Glutamatergic neuron (in vitro differentiated cells): ENCODE data around the gene SNX1. TPM values are rescaled to one million over a fixed set of nuclear protein-coding genes. Genes with fewer than 3 reads are reported as not detected.

Source experiments
- DNase-seq: peaks from one replicate; pipeline ENCODE4 v3.0.0; 2022
- H3K27ac Mint-ChIP-seq: one replicate; pipeline ENCODE4 v1.8.0; 2020; ENCODE audit warnings: mild to moderate bottlenecking, mixed read lengths, inconsistent platforms; ENCODE audit not compliant: unreplicated experiment
- H3K27me3 Mint-ChIP-seq: one replicate; pipeline ENCODE4 v1.8.0; 2020; ENCODE audit warnings: mild to moderate bottlenecking, moderate library complexity, mixed read lengths, inconsistent platforms; ENCODE audit not compliant: unreplicated experiment
- H3K36me3 Mint-ChIP-seq: one replicate; pipeline ENCODE4 v1.8.0; 2020; ENCODE audit warnings: mild to moderate bottlenecking, mixed read lengths, inconsistent platforms; ENCODE audit not compliant: unreplicated experiment
- H3K4me1 Mint-ChIP-seq: one replicate; pipeline ENCODE4 v1.8.0; 2020; ENCODE audit warnings: mild to moderate bottlenecking, low read depth, mixed read lengths, inconsistent platforms; ENCODE audit not compliant: unreplicated experiment
- H3K4me3 Mint-ChIP-seq: one replicate; pipeline ENCODE4 v1.8.0; 2020; ENCODE audit warnings: mild to moderate bottlenecking, mixed read lengths, inconsistent platforms; ENCODE audit not compliant: unreplicated experiment
- H3K9me3 Mint-ChIP-seq: one replicate; pipeline ENCODE4 v1.8.0; 2020; ENCODE audit warnings: mild to moderate bottlenecking, moderate library complexity, mixed read lengths, inconsistent platforms; ENCODE audit not compliant: unreplicated experiment
- total RNA-seq: library from RNA; stranded (reverse); fragmentation: NEBNext Ultra II Directional; extraction: Animal tissue kit (Norgen Biotek cat#: 25700); gene quantifications from one replicate; pipeline ENCODE4 v1.2.1, GENCODE V29; 2021; ENCODE audit not compliant: unreplicated experiment
- TF ChIP-seq, protein P1 (sequence below): fragments of 200-600 bp; sonication (generic); IDR thresholded peaks from one replicate; pipeline ENCODE4 v1.5.0; 2021; ENCODE audit not compliant: partially characterized antibody, unreplicated experiment

The SNX1 gene
- total RNA-seq, 1 donor from 2014 or later, result 71.4 TPM

DNA sequence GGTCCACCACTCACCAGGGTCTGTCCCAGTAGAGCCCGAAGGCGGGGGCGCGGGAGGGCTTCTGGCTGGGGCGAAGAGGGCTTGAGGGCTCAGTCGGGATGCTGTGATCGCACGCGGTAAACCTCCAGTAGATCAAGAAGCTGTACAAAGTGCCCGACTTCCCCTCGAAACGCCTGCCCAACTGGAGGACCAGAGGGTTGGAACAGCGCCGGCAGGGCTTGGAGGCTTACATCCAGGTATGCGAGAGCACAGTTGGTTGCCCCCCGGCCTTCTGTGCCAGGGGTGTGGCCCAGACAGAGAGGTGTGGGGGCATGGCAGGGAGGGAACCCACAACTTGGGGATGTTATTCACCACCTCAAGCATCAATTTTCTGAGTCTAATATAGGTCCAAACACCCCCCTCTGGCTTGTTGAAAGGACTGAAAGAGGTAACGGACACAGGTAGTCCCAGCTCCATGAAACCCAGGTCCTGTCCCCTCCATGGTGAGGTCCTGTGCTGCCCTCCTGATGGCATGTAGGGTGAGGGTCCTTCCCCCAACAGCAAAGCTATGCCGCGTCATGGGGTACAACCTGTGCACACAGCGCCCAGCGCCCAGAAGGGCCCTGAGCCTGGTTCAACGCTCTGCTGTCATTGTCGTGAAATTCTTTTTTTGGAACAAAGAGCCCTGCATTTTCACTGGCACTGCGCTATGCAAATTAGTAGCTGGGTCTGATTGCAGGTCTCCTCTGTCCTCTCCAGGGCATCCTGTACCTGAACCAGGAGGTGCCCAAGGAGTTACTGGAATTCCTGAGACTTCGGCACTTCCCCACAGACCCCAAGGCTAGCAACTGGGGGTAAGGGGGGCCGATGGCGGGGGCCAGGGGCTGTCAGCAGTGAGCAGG, 57.0 kb downstream of the SNX1 start:
- TF ChIP-seq, protein P1, sequence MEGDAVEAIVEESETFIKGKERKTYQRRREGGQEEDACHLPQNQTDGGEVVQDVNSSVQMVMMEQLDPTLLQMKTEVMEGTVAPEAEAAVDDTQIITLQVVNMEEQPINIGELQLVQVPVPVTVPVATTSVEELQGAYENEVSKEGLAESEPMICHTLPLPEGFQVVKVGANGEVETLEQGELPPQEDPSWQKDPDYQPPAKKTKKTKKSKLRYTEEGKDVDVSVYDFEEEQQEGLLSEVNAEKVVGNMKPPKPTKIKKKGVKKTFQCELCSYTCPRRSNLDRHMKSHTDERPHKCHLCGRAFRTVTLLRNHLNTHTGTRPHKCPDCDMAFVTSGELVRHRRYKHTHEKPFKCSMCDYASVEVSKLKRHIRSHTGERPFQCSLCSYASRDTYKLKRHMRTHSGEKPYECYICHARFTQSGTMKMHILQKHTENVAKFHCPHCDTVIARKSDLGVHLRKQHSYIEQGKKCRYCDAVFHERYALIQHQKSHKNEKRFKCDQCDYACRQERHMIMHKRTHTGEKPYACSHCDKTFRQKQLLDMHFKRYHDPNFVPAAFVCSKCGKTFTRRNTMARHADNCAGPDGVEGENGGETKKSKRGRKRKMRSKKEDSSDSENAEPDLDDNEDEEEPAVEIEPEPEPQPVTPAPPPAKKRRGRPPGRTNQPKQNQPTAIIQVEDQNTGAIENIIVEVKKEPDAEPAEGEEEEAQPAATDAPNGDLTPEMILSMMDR, result no peak
- peak overlapping the region; percentile 59 for H3K4me3 Mint-ChIP-seq
- peaks cover 2% of the 10 kb centered on the region for H3K4me1 Mint-ChIP-seq
- H3K9me3 Mint-ChIP-seq, result peaks cover 7% of the 10 kb centered on the region
- peak overlapping the region; percentile 22 for H3K27ac Mint-ChIP-seq
- H3K27me3 Mint-ChIP-seq, result peaks cover 5% of the 10 kb centered on the region
- DNase-seq, result peak; percentile 46
- H3K36me3 Mint-ChIP-seq, result no peaks in the 10 kb centered on the region

DNA sequence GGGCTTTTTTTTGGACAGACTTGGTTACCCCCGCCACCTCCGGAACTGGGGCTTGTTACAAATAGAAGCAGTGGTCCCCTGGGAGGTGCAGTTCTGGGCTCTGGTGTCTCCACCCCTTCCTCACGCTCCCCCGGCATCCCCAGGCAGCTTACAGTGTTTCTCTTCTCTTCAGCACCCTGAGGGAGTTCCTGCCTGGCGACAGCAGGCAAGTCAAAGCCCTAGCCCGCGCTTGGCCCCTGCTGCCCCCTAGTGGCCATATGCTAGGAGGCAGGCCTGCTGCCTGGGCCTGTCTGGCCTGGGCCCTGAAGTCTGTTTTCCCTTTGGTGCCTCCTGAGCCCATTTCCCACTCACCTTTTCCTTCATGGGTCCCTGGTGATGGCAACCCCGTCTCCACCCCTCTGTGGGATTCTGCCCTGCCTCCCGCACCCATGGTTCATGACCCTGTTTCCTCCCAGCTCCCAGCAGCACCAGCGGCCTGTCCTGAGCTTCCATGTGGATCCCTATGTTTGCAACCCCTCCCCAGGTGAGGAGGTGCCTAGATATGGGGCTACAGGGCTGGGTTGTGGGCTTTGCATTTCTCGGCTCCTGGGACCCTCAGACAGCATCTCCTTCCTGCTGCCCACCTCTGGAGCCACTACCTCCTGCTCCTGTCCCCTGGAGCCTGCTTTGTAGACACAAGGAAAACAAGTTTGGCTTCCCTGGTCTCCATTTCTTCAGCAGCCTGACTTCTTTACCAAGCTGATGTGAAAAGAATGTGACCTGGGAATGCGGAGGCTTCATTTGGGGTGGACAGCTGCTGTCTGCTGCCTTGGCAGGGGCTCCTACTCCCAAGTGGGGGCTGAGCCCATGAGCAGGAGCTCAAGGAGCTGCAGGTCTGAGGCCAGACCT, 57.9 kb downstream of the SNX1 start:
- TF ChIP-seq, protein P1, result peak; percentile 96

DNA sequence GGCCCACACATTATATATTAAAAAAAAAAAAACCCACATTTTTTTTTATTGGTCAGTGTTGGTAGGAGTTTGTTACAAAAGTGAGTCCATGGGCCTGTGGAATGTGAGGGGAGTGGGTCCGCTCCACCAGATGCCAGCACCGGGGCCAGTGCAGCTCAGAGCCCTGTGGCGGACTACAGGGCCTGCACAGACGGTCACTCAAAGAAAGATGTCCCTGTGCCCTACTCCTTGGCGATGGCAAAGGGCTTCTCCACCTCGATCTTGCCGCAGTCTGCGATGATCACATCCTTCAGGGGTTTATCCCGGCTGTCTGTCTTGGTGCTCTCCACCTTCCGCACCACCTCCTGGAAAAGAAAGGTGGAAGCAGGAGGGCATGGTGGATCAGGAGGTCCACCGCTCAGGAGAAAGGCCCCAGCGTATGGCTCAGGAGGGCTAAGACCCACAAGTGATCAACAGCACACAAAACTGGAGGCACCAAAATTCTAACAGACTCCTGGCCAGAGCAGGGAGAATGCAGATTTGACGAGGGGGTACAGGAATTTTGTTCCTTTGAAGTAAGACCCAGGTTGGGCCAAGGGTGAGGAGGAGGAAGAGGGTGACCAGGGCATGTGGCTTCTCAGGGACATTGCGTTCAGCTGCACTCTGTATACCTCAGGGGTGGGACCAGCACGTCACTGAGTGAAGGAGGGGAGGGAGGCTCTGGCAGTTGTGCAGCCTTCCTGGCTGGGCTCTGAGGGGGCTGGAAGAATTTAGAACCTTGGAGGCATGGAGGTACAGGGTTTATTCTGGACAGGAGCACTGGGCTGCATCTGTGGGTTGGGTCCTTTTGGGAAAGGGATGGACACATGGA, 60.2 kb downstream of the SNX1 start:
- H3K27ac Mint-ChIP-seq, result no peak overlapping the region
- peaks cover 4% of the 10 kb centered on the region for H3K36me3 Mint-ChIP-seq
- no peak for DNase-seq
- H3K9me3 Mint-ChIP-seq, result peaks cover 7% of the 10 kb centered on the region
- peaks cover under 1% of the 10 kb centered on the region for H3K27me3 Mint-ChIP-seq
- TF ChIP-seq, protein P1, result no peak
- no peak overlapping the region for H3K4me3 Mint-ChIP-seq
- peaks cover 6% of the 10 kb centered on the region for H3K4me1 Mint-ChIP-seq

More for the DNA sequence above, 57.9 kb downstream of the SNX1 start:
- Mint-ChIP-seq H3K27ac (peak overlapping the region; percentile 70), H3K9me3 (peaks cover 8% of the 10 kb centered on the region), H3K27me3 (peaks cover 5% of the 10 kb centered on the region), H3K4me3 (peak overlapping the region; percentile 74), H3K4me1 (peaks cover 4% of the 10 kb centered on the region), H3K36me3 (peaks cover 2% of the 10 kb centered on the region)
- peak; percentile 99 for DNase-seq

DNA sequence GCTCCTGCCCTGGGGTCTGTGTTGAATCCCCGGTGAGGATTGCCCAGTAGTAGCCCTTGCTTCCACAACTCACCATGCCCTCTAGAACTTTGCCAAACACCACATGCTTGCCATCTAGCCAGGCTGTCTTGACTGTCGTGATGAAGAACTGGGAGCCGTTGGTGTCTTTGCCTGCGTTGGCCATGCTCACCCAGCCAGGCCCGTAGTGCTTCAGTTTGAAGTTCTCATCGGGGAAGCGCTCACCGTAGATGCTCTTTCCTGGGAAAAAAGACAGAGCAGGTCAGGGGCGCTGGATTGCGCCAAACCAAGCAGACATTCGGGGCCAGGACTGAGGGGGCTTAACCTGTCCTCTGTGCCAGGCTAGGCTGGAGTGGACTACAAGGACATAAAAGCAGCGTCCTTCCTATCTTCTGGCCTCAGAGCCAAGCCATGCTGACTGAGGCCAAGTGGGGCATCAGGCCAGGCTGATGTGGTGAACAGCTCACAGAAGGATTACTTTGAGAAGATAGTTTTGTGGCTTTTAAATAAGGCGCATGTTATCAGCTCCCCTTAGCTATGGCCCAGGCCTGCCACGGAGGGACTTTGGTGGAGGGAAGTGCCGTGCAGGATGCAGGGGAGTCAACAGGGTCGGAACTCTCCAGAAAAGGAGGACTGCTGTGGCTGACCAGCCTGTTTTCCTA, 61.0 kb downstream of the SNX1 start:
- H3K4me3 Mint-ChIP-seq, result no peak overlapping the region
- H3K9me3 Mint-ChIP-seq, result peaks cover 6% of the 10 kb centered on the region
- peaks cover 4% of the 10 kb centered on the region for H3K36me3 Mint-ChIP-seq
- no peak for DNase-seq
- no peaks in the 10 kb centered on the region for H3K27me3 Mint-ChIP-seq
- H3K27ac Mint-ChIP-seq, result no peak overlapping the region
- peaks cover 8% of the 10 kb centered on the region for H3K4me1 Mint-ChIP-seq
- TF ChIP-seq, protein P1, result no peak
